Pancreas (tissue), 10 donors: ENCODE results near the gene MS4A1. TPM values are rescaled to one million over a fixed set of nuclear protein-coding genes. Genes with fewer than 3 reads are reported as not detected.

Source experiments
- ATAC-seq, 4 donors: fragments of 200-7000 bp; cut with Tn5 transposase; one replicate each; pipeline versions ENCODE4 v1.8.0 to v1.9.1; 2020; ENCODE audit warnings: mild to moderate bottlenecking in 4 of 4, moderate library complexity in 4 of 4
- DNase-seq, 6 donors: peaks; one replicate each; pipeline ENCODE4 v3.0.0-alpha.2; 2020
- FAIRE-seq: peaks from 2 replicates; lab custom pipeline; 2012; peaks lifted over from hg19 to GRCh38; lab: Jason Lieb, UNC
- H3K27ac ChIP-seq, 4 donors: fragments of 200-600 bp; sonication (generic); 1 replicate in 3 of 4; 2 replicates in 1 of 4; pipeline versions ENCODE4 v1.5.0 to v1.8.0; 2020
- H3K27me3 ChIP-seq, 4 donors: fragments of 200-600 bp; one replicate each; pipeline ENCODE4 v1.8.0; 2021
- H3K36me3 ChIP-seq, 3 donors: fragments of 200-600 bp; sonication (generic) in 1 of 3; one replicate each; pipeline versions ENCODE4 v1.5.0 to v1.8.0; 2020 to 2021
- H3K4me1 ChIP-seq, 3 donors: fragments of 200-600 bp; one replicate each; pipeline ENCODE4 v1.8.0; 2021
- H3K4me3 ChIP-seq, 4 donors: fragments of 200-600 bp; sonication (generic) in 2 of 4; one replicate each; pipeline versions ENCODE4 v1.5.0 to v1.8.0; 2020 to 2021
- H3K9me3 ChIP-seq, 4 donors: fragments of 200-600 bp; one replicate each; pipeline ENCODE4 v1.8.0; 2021
- CTCF ChIP-seq, 4 donors: fragments of 200-600 bp; sonication (generic) in 3 of 4; IDR thresholded peaks; one replicate each; pipeline versions ENCODE4 v1.5.0 to v1.8.0; 2021; ENCODE audit warnings: antibody characterized with exemption in 4 of 4
- WGBS, 2 donors: extraction: QIAGEN DNeasy Blood & Tissue Kit; methylation state at CpG; one replicate each; pipeline ENCODE4 v1.1.7; 2013; 5-methylcytosine and 5-hydroxymethylcytosine counted together
- intact Hi-C, 3 donors: fragments of 100-400 bp; cut with DNase I; formaldehyde crosslinking; loops; one replicate each; pipeline versions ENCODE4 v1.11.1 to v1.14.2; 2022
- polyA plus RNA-seq, 2 donors: library from polyadenylated mRNA; stranded (reverse); fragments of 200-250 nt; gene quantifications; one replicate each; pipeline ENCODE4 v1.2.3, GENCODE V29; 2013
- total RNA-seq, 6 donors: library from RNA; stranded (reverse); fragmentation: NEBNext Ultra II Directional in 4 of 6; extraction: Animal tissue kit (Norgen Biotek cat#: 25700) in 4 of 6; gene quantifications; one replicate each; pipeline versions ENCODE4 v1.2.1 to v1.2.4, GENCODE V29; 2021 to 2023
- donor health status: healthy with polysubstance abuse.
- donor health status: DM: no; HTN: no; CAD: no; lungs with moderate emphysema.
- donor health status: DM: no; HTN: no; CAD: no.
- donor health status: control.
- donor health status: control.
- donor health status: Bipolar disorder and iron deficiency.
- donor health status: DM: yes; HTN: yes; CAD: no.
- donor health status: DM: no; HTN: no; CAD: no.
- donor health status: DM: no; HTN: no; CAD: no.
- donor health status: DM: yes; HTN: yes; CAD: no.

Gene MS4A1
- total RNA-seq, result 1 to 10 TPM in 1 of 6 donors, under 1 TPM in 3, not detected in 2; 0.15 to 1.2 (median 0.65) TPM
- polyA plus RNA-seq, result under 1 TPM; 0.08 to 0.14 TPM

GRCh38 chr11:60455531-60456042 lies at the start of gene MS4A1:
Gene MS4A1 (plus strand): TSS chr11:60455847. CDS start chr11:60462375, 6,528 bp downstream.
- no peak for FAIRE-seq

GRCh38 chr11:60420015-60420414 lies 35.6 kb upstream of the MS4A1 start:
- Histone ChIP-seq H3K27me3 (no peaks in the 10 kb centered on the region), H3K4me3 (no peak overlapping the region), H3K4me1 (no peaks in the 10 kb centered on the region), H3K36me3 (no peaks in the 10 kb centered on the region), H3K27ac (no peak overlapping the region), H3K9me3 (no peaks in the 10 kb centered on the region)
- intact Hi-C loops, result no loop called here
- DNase-seq (no peak), FAIRE-seq (no peak), ATAC-seq (no peak)
- no peak for TF ChIP-seq CTCF (IDR thresholded peaks at IDR 0.05)
- 25 to 35% methylated on average over 2 of the region's 2 CpGs for WGBS, 2 donors

More at GRCh38 chr11:60455531-60456042, at the start of gene MS4A1:
- ATAC-seq (no peak), DNase-seq (no peak)
- no peak for TF ChIP-seq CTCF (IDR thresholded peaks at IDR 0.05)
- Histone ChIP-seq H3K4me1 (no peaks in the 10 kb centered on the region), H3K36me3 (no peaks in the 10 kb centered on the region), H3K27ac (no peak within 1 kb of the TSS), H3K9me3 (no peaks in the 10 kb centered on the region), H3K27me3 (no peaks in the 10 kb centered on the region), H3K4me3 (no peak within 1 kb of the TSS)
- intact Hi-C loops, result no loop called here
- WGBS, 2 donors, result 63 to 67% methylated on average over 4 of the region's 4 CpGs

GRCh38 chr11:60422609-60423008 lies 33.0 kb upstream of the MS4A1 start:
- Histone ChIP-seq H3K27me3 (no peaks in the 10 kb centered on the region), H3K9me3 (no peaks in the 10 kb centered on the region), H3K4me1 (no peaks in the 10 kb centered on the region), H3K36me3 (no peaks in the 10 kb centered on the region), H3K4me3 (no peak overlapping the region), H3K27ac (no peak overlapping the region)
- WGBS, 2 donors, result 78 to 81% methylated on average over 1 of the region's 1 CpG
- no peak for FAIRE-seq
- ATAC-seq, result no peak
- intact Hi-C loops, result no loop called here
- DNase-seq, result no peak
- TF ChIP-seq CTCF (IDR thresholded peaks at IDR 0.05), result no peak

- Histone ChIP-seq H3K4me1 (no peaks in the 10 kb centered on the region), H3K4me3 (no peak overlapping the region), H3K27ac (no peak overlapping the region), H3K9me3 (no peaks in the 10 kb centered on the region), H3K36me3 (no peaks in the 10 kb centered on the region), H3K27me3 (no peaks in the 10 kb centered on the region)
- DNase-seq (no peak), FAIRE-seq (no peak), ATAC-seq (no peak)
- intact Hi-C loops, result no loop called here
- no peak for TF ChIP-seq CTCF (IDR thresholded peaks at IDR 0.05)
- 47 to 50% methylated on average over 2 of the region's 2 CpGs for WGBS, 2 donors
Observed at GRCh38 chr11:60428517-60428916, 27.1 kb upstream of the MS4A1 start.

GRCh38 chr11:60429272-60429671 lies 26.4 kb upstream of the MS4A1 start, which contains the start of gene MS4A5:
Gene MS4A5 (plus strand): TSS chr11:60429572. CDS start chr11:60429675, 103 bp downstream.
- no peaks in the 10 kb centered on the region for H3K4me1 ChIP-seq
- no peak for TF ChIP-seq CTCF (IDR thresholded peaks at IDR 0.05)
- intact Hi-C loops, result no loop called here
- FAIRE-seq (no peak), ATAC-seq (no peak), DNase-seq (no peak)
- H3K27ac ChIP-seq, result no peak within 1 kb of the TSS
- H3K36me3 ChIP-seq, result no peaks in the 10 kb centered on the region
- H3K4me3 ChIP-seq, result no peak within 1 kb of the TSS
- H3K27me3 ChIP-seq, result no peaks in the 10 kb centered on the region
- 92% methylated on average over 5 of the region's 5 CpGs for WGBS, 2 donors
- no peaks in the 10 kb centered on the region for H3K9me3 ChIP-seq
